SH-SY5Y (cell line): ENCODE results near the gene USP14.

Experiments
- GATA2 ChIP-seq: IDR thresholded peaks from 2 replicates; pipeline ENCODE4 v1.6.1; 2011; ENCODE audit warnings: mild to moderate bottlenecking, low read depth, low read length
- GATA3 ChIP-seq: IDR thresholded peaks from 2 replicates; pipeline ENCODE4 v1.6.1; 2011; ENCODE audit warnings: low read depth, mild to moderate bottlenecking, low read length, moderate library complexity

GRCh38 chr18:158128-159036 lies at the start of gene USP14:
- TF ChIP-seq GATA3 (no peak), GATA2 (no peak)
